22Rv1 (cell line): ENCODE measurements around the gene MTHFD2L.

Source experiments
- CTCF ChIP-seq: fragments of 450-650 bp; IDR thresholded peaks from 2 replicates; pipeline ENCODE4 v1.5.1; 2017; ENCODE audit warnings: mild to moderate bottlenecking
- ZFX ChIP-seq: fragments of 450-650 bp; IDR thresholded peaks from 2 replicates; pipeline ENCODE4 v1.6.1; 2017; ENCODE audit warnings: antibody characterized with exemption, borderline replicate concordance

GRCh38 chr4:74174941-74175340 is 17.0 kb downstream of the MTHFD2L start:
- no peak for TF ChIP-seq CTCF
- no peak for TF ChIP-seq ZFX
